Iris pigment epithelial cell (primary cell): Measurements from ENCODE around the gene POF1B.

ENCODE experiments used
- DNase-seq: peaks from one replicate; pipeline ENCODE4 v3.0.0-alpha.2; 2011; ENCODE audit warnings: low read depth

The POF1B gene

GRCh38 chrX:85243761-85244449 is 135.6 kb downstream of the POF1B start, which contains the start of the genes SATL1 and ZNF711:
Gene SATL1 (minus strand): TSS chrX:85243779. CDS start chrX:85108968, 134,811 bp downstream.
Gene ZNF711 (plus strand): TSS chrX:85243991. CDS start chrX:85247573, 3,582 bp downstream.
- peak; percentile 43 for DNase-seq

GRCh38 chrX:85243155-85243554 is 136.3 kb downstream of the POF1B start:
- DNase-seq = no peak
